Psoas muscle (tissue), 8 donors: ENCODE data around the gene NAA60. TPM values are rescaled to one million over a fixed set of nuclear protein-coding genes. Genes with fewer than 3 reads are reported as not detected.

Source experiments
- ATAC-seq, 4 donors: fragments of 200-7000 bp; cut with Tn5 transposase; one replicate each; pipeline ENCODE4 v1.9.1; 2020; ENCODE audit warnings: moderate library complexity in 3 of 4, mild to moderate bottlenecking in 2 of 4
- DNase-seq, 2 donors: peaks; one replicate each; pipeline ENCODE4 v3.0.0-alpha.2; 2020
- H3K27ac ChIP-seq: fragments of 200-600 bp; one replicate; pipeline ENCODE4 v1.8.0; 2022
- H3K27me3 ChIP-seq, 3 donors: fragments of 200-600 bp in 1 of 3; one replicate each; pipeline versions ENCODE4 v1.6.1 to v1.8.0; 2013 to 2022; ENCODE audit warnings: low read length in 2 of 3, mild to moderate bottlenecking in 2 of 3, moderate library complexity in 1 of 3; ENCODE audit not compliant: insufficient read depth in 3 of 3
- H3K36me3 ChIP-seq, 2 donors: fragments of 200-600 bp in 1 of 2; one replicate each; pipeline versions ENCODE4 v1.6.1 to v1.8.0; 2013 to 2022; ENCODE audit warnings: low read depth in 1 of 2, mild to moderate bottlenecking in 1 of 2, moderate library complexity in 1 of 2; ENCODE audit not compliant: insufficient read depth in 1 of 2
- H3K4me1 ChIP-seq: fragments of 200-600 bp; one replicate; pipeline ENCODE4 v1.8.0; 2022
- H3K4me3 ChIP-seq: fragments of 200-600 bp; one replicate; pipeline ENCODE4 v1.8.0; 2022; ENCODE audit warnings: mild to moderate bottlenecking
- H3K9me3 ChIP-seq: fragments of 200-600 bp; one replicate; pipeline ENCODE4 v1.8.0; 2022
- CTCF ChIP-seq: fragments of 200-600 bp; IDR thresholded peaks from one replicate; pipeline ENCODE4 v1.8.0; 2022; ENCODE audit warnings: antibody characterized with exemption
- WGBS, 3 donors: extraction: QIAGEN DNeasy Blood & Tissue Kit; methylation state at CpG; one replicate each; pipeline versions ENCODE4 v1.1.6 to v1.1.7; 2013; 5-methylcytosine and 5-hydroxymethylcytosine counted together
- intact Hi-C, 2 donors: fragments of 100-400 bp; cut with DNase I; formaldehyde crosslinking; loops; one replicate each; pipeline versions ENCODE4 v1.11.0 to v1.14.2; 2022
- polyA plus RNA-seq, 3 donors: library from polyadenylated mRNA; stranded (reverse); fragments of 200-250 nt; gene quantifications; one replicate each; pipeline ENCODE4 v1.2.3, GENCODE V29; 2013
- total RNA-seq, 4 donors: library from RNA; stranded (reverse); fragmentation: NEBNext Ultra II Directional in 2 of 4; extraction: Animal tissue kit (Norgen Biotek cat#: 25700) in 2 of 4; gene quantifications; one replicate each; pipeline versions ENCODE4 v1.2.1 to v1.2.4, GENCODE V29; 2021 to 2023
- donor health status: healthy with polysubstance abuse.
- donor health status: DM: no; HTN: no; CAD: no; lungs with moderate emphysema.
- donor health status: Bipolar disorder and iron deficiency.
- donor health status: healthy.
- donor health status: DM: yes; HTN: yes; CAD: no.
- donor health status: DM: no; HTN: no; CAD: no.
- donor health status: DM: no; HTN: no; CAD: no.
- donor health status: DM: yes; HTN: yes; CAD: no.

NAA60 gene
- total and polyA plus RNA-seq, 7 donors = 17.9 to 29.3 (median 20.1) TPM

- intact Hi-C loops = loop anchor here in 1 of 2 donors (10.0 kb wide), 1 partner anchor 222 kb away; no protein-coding TSS in a partner anchor
- no peak overlapping the region for H3K4me3 ChIP-seq
- WGBS, 3 donors = 86 to 91% (median 89%) methylated on average over 12 of the region's 12 CpGs
- no peak for DNase-seq
- H3K27me3 ChIP-seq = no peaks in the 10 kb centered on the region
- TF ChIP-seq CTCF = no peak
- ATAC-seq = no peak
- H3K9me3 ChIP-seq = no peaks in the 10 kb centered on the region
- no peak overlapping the region for H3K27ac ChIP-seq
- H3K36me3 ChIP-seq = peaks cover 0 to 64% of the 10 kb centered on the region in 2 donors
- H3K4me1 ChIP-seq = peaks cover 15% of the 10 kb centered on the region
Observed at GRCh38 chr16:3532741-3533140, 89.3 kb downstream of the NAA60 start.

GRCh38 chr16:3534126-3534525 is 90.6 kb downstream of the NAA60 start:
- TF ChIP-seq CTCF = no peak
- Histone ChIP-seq H3K4me3 (no peak overlapping the region), H3K27ac (no peak overlapping the region), H3K36me3 (peaks cover 0 to 56% of the 10 kb centered on the region in 2 donors), H3K9me3 (no peaks in the 10 kb centered on the region), H3K4me1 (peaks cover 22% of the 10 kb centered on the region), H3K27me3 (no peaks in the 10 kb centered on the region)
- ATAC-seq (no peak), DNase-seq (no peak)
- intact Hi-C loops = loop anchor here in 1 of 2 donors (10.0 kb wide), 1 partner anchor 221 kb away; no protein-coding TSS in a partner anchor
- 84 to 96% (median 88%) methylated on average over 10 of the region's 10 CpGs for WGBS, 3 donors

- H3K4me1 ChIP-seq = peaks cover 27% of the 10 kb centered on the region
- TF ChIP-seq CTCF = no peak
- no peaks in the 10 kb centered on the region for H3K27me3 ChIP-seq
- H3K9me3 ChIP-seq = no peaks in the 10 kb centered on the region
- no peak overlapping the region for H3K4me3 ChIP-seq
- ATAC-seq (no peak), DNase-seq (no peak)
- H3K36me3 ChIP-seq = peaks cover 0 to 50% of the 10 kb centered on the region in 2 donors
- no peak overlapping the region for H3K27ac ChIP-seq
- intact Hi-C loops = loop anchor here in 1 of 2 donors (10.0 kb wide), 1 partner anchor 218 kb away; no protein-coding TSS in a partner anchor
- 20 to 40% (median 37%) methylated on average over 3 of the region's 3 CpGs for WGBS, 3 donors
Observed at GRCh38 chr16:3536271-3536731, 92.8 kb downstream of the NAA60 start.

Other genes starting within 250 kb of the NAA60 start
- 1 to 10 TPM; 2.8 to 4.0 (median 3.4) TPM for gene ZNF200, start 208.5 kb upstream of the NAA60 start, total RNA-seq
- 1 to 10 TPM; 1.3 to 5.8 (median 2.6) TPM for gene ZNF200, start 208.5 kb upstream of the NAA60 start, polyA plus RNA-seq
- gene MEFV, start 187.0 kb upstream of the NAA60 start, total RNA-seq = under 1 TPM; 0.24 to 0.81 (median 0.69) TPM
- gene MEFV, start 187.0 kb upstream of the NAA60 start, polyA plus RNA-seq = under 1 TPM; 0.07 to 0.09 (median 0.08) TPM
- gene ZNF263, start 160.2 kb upstream of the NAA60 start, total RNA-seq = 10 to 100 TPM; 11.0 to 17.8 (median 11.7) TPM
- gene ZNF263, start 160.2 kb upstream of the NAA60 start, polyA plus RNA-seq = 10 to 100 TPM in 2 of 3 donors, 1 to 10 TPM in 1; 6.1 to 23.9 (median 12.8) TPM
- gene TIGD7, start 138.2 kb upstream of the NAA60 start, total RNA-seq = 1 to 10 TPM; 5.8 to 7.6 (median 6.5) TPM
- 1 to 10 TPM; 3.1 to 9.4 (median 5.7) TPM for gene TIGD7, start 138.2 kb upstream of the NAA60 start, polyA plus RNA-seq
- gene ZNF75A, start 138.2 kb upstream of the NAA60 start, total RNA-seq = 10 to 100 TPM; 11.4 to 20.5 (median 15.4) TPM
- 10 to 100 TPM in 2 of 3 donors, 1 to 10 TPM in 1; 7.4 to 15.7 (median 13.4) TPM for gene ZNF75A, start 138.2 kb upstream of the NAA60 start, polyA plus RNA-seq
- gene OR2C1, start 87.8 kb upstream of the NAA60 start, total RNA-seq = not detected
- gene OR2C1, start 87.8 kb upstream of the NAA60 start, polyA plus RNA-seq = not detected
- 1 to 10 TPM; 4.7 to 9.5 (median 6.2) TPM for gene ZSCAN32, start 42.7 kb upstream of the NAA60 start, total RNA-seq
- gene ZSCAN32, start 42.7 kb upstream of the NAA60 start, polyA plus RNA-seq = 1 to 10 TPM; 4.6 to 9.8 (median 5.6) TPM
- gene ZNF174, start 42.5 kb upstream of the NAA60 start, total RNA-seq = 1 to 10 TPM; 6.2 to 8.4 (median 7.6) TPM
- gene ZNF174, start 42.5 kb upstream of the NAA60 start, polyA plus RNA-seq = 10 to 100 TPM in 1 of 3 donors, 1 to 10 TPM in 2; 6.1 to 23.3 (median 6.5) TPM
- gene ZNF597, start 176 bp upstream of the NAA60 start, total RNA-seq = 1 to 10 TPM in 3 of 4 donors, under 1 TPM in 1; 0.79 to 1.3 (median 1.2) TPM
- 1 to 10 TPM in 1 of 3 donors, under 1 TPM in 2; 0.63 to 1.7 (median 0.98) TPM for gene ZNF597, start 176 bp upstream of the NAA60 start, polyA plus RNA-seq
- not detected for gene C16orf90, start 51.8 kb downstream of the NAA60 start, total RNA-seq
- gene C16orf90, start 51.8 kb downstream of the NAA60 start, polyA plus RNA-seq = not detected
- 10 to 100 TPM; 16.7 to 19.5 (median 17.9) TPM for gene CLUAP1, start 57.3 kb downstream of the NAA60 start, total RNA-seq
- gene CLUAP1, start 57.3 kb downstream of the NAA60 start, polyA plus RNA-seq = 10 to 100 TPM in 1 of 3 donors, 1 to 10 TPM in 2; 7.4 to 17.3 (median 8.2) TPM
- 1 to 10 TPM in 1 of 4 donors, under 1 TPM in 3; 0.47 to 1.4 (median 0.77) TPM for gene NLRC3, start 133.7 kb downstream of the NAA60 start, total RNA-seq
- gene NLRC3, start 133.7 kb downstream of the NAA60 start, polyA plus RNA-seq = 1 to 10 TPM in 1 of 3 donors, under 1 TPM in 2; 0.25 to 1.3 (median 0.32) TPM
- gene SLX4, start 167.9 kb downstream of the NAA60 start, total RNA-seq = 1 to 10 TPM; 1.9 to 3.1 (median 2.5) TPM
- 1 to 10 TPM in 2 of 3 donors, under 1 TPM in 1; 0.87 to 4.1 (median 3.1) TPM for gene SLX4, start 167.9 kb downstream of the NAA60 start, polyA plus RNA-seq
- 1 to 10 TPM; 1.6 to 7.3 (median 2.6) TPM for gene DNASE1, start 211.0 kb downstream of the NAA60 start, total RNA-seq
- gene DNASE1, start 211.0 kb downstream of the NAA60 start, polyA plus RNA-seq = 1 to 10 TPM in 2 of 3 donors, under 1 TPM in 1; 0.46 to 5.4 (median 5.2) TPM